Stimulated activated naive CD4-positive, alpha-beta T cell treated with Interleukin-2 at 50 U/mL for 16 hours (primary cell): Measurements from ENCODE around the gene BTG1.

Source experiments
- DNase-seq: peaks from one replicate; lab custom pipeline; 2025; lab: John Stamatoyannopoulos, UW

BTG1 gene, protein sequence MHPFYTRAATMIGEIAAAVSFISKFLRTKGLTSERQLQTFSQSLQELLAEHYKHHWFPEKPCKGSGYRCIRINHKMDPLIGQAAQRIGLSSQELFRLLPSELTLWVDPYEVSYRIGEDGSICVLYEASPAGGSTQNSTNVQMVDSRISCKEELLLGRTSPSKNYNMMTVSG

DNA sequence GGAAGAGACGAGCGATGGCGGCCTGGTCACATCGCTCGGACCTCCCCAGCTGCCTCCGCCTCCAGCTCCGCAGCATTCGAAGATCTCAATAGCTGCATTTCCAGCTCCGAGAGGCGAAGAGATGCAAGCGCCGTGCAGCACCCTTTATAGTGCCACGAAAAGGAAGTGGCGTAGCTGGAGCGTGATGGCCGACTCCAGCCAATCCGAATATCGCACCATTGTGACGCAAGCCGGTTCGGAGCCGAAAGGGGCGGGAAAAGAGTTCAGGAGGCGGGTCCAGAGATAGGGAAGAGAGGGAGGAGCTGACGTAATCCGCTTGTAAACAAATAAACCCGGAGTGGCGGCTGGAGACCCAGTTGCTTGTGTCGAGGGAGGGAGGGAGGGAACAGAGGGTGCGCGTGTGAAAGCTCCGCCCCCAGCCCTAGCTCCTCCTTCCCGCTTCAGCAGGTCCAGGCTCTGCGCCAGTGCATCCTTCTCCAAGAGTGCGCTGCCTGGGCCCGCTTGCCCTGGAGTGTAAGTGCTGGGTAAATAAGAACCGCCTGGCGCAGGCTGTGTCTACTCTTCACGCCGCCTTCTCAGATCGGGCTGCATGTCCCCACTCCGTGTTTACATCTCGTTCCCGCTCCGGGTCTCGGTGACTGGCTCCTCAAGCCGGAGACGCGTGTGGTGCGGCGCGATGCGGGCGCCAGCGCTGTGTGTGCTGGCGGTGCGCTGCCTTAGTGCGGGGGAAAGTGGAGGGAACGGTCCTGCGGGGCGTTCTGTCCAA, at the start of gene BTG1:
TSS of gene BTG1 (minus strand) at position 116 of the 766 bp plus-strand sequence. CDS start 311 bp downstream, outside the sequence.
- DNase-seq, result peak; percentile 96

DNA sequence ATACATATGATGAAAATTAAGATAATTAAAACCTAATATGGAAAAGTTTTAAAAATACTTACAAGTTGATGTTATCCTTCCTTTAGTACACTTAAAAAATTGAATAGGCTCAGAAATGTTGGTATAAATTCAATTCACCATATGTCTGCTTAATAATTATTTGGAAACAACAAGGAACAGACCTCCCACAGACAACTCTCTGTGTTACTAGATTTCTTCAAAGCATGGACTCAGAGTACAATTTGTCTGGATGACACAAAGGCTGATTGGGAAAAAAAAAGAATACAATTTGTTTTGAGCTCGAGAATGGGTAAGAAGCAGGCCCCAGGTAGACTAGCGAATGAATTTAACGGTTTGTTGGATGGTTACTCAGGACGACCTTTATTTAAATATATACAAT, 48.9 kb upstream of the BTG1 start:
- DNase-seq, result no peak

DNA sequence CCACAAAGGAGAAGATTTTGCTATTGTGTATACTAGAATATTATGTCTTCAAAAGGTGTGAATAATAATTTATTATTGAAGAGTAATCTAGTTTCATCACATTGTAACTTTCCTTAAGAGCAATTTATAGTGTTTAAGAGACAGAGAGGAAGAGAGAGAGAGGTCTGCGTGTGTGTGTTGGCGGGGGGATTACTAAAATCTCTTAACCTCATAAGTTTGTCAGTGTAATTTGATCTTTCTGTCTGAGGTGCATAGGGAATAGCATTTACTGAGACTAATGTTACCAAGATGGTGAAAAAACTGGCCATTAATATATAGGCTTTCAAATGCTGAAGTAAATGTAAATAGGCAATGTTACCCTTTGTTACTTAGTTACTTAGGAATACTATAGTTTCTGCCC, 48.2 kb upstream of the BTG1 start:
- DNase-seq, result no peak

DNA sequence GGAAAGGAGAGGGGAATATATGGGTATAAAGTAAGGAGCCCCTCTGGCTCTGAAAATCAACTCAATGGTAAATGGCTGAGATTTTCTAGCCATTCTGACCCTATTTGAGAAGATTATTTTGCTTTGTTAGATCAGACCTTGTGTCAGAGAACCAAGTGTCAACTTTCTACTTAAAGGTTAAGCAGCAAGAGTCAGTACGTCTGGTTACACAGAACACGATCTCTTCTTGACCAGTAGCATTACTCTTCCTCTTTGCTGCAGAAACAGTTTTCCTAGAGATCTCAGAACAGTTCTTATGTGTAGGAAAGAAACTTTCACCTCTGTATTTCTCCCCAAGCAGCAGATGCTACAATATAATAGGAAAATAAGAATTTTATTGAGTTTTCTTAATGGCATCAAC, 47.4 kb upstream of the BTG1 start:
- DNase-seq, result no peak

DNA sequence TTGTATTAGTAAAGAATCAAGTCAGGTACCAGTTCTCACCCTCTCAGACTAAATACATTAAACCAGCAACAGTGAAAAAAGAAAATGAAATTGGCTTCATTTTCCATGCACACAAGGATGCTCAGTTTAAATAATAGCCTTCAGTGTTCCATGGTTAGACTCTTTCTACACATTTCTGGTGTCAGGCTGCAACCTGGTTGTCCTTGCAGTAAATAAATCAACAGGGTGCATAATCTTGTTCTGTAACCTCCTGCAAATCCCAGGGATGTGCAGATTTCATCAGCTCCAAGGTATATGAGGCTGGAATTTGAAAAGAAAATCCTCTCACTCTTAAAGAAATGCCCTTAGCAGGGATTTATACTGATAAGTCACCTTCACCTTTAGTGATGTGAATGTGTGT, 46.7 kb upstream of the BTG1 start:
- DNase-seq, result no peak

DNA sequence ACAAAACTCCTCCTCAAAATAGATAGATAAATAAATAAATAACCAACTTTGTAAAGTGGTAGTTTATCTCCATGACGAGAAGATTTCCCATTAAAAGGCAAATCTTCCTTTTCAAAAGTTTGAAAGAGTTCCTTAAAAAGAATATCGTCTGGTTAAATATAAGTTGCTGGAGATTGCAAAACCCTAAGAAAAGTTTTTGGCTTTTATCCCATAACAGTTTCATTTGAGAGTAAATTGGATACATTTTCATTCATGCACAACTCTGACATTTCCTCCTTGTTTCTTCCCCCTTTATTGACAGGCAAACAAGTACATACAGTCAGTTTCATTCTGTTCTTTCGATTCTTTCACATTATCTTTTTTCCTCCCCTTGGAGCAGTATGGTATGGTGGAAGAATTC, 45.4 kb upstream of the BTG1 start:
- no peak for DNase-seq

DNA sequence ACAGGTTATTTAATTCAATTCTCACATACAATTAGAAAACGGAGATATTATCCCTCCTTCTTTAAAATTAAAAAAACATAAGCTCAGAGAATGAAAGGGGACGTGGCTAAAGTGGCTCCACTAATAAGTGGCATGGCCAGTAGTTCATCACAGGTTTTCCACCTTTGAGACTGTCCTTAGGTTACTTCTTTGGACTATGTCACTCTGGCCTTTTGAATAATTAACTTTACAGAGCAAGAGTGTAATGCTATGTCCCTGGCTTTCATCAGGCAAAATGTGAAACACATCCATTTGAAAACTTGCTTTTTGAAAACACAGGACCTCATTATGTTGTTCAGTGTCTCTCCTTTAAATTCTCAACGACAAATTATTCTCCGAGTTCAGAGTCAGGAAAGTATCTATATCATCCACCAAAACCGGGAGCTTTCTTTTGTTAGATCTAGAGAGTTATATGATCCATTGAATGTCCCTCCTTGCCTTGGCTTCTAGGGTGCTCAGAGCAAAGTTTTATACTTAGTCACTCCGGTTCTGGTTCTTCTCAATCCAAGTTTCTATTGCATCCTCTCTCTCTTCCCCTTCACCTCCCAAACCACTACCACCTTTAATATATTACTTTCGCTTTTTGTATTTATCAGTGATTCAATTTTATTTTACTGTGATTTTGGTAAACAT, 43.0 kb upstream of the BTG1 start:
- no peak for DNase-seq

DNA sequence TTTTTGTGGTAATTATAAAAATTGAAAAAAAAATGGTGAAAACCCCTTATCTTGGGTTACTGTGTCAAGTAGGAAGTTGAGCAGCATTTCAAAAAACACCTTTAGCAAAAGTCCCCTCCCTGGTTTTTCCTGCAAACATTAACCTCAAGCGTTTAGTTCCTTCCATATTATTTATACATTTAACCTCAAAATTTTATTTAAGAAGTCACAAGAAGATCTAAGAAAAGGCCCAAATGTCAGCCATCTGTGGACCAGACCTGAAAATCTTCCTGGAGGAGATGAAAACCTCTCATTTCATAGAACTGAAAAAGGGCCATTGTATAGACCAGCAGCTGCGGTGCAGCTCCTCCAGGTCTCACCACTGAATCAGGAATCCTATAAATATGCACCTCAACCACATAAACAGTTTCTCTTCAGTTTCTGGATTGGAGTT, 40.4 kb upstream of the BTG1 start:
- DNase-seq, result no peak

DNA sequence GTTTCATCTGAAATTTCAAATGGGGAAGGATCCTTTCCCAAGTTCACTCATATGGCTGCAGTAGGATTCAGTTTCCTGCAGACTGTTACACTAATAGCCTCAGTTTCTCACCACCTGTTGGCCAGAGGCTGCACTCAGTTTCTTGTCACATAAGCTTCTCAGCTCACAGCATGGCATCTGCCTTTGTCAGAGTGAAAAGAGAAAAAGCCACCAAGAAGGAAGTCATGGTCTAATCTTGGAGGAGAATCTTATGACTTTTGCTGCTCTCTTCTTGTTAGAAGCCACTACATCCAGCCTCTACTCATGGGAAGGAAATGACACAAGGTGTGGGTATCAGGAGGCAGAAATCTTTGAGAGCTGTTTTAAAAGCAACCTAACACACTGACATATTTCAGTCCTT, 39.4 kb upstream of the BTG1 start:
- no peak for DNase-seq

DNA sequence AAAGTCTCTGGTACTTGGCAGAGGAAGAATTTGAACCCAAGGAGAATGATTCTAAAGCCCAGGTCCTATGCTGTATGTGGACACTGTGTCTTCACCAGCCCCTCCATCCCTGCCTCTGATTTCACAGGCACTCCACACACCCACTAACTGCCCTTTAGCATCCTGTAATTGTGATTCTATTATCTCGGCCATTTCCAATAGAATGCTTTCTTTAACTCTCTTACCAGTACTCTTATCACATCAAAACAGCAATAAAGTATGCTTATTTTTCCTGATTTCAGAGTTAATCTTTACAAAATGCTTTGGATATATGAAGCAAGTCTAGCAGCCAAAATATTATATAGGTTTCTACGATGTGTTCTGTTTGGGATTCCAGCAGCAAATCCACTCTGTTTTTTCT, 37.9 kb upstream of the BTG1 start:
- DNase-seq, result no peak

DNA sequence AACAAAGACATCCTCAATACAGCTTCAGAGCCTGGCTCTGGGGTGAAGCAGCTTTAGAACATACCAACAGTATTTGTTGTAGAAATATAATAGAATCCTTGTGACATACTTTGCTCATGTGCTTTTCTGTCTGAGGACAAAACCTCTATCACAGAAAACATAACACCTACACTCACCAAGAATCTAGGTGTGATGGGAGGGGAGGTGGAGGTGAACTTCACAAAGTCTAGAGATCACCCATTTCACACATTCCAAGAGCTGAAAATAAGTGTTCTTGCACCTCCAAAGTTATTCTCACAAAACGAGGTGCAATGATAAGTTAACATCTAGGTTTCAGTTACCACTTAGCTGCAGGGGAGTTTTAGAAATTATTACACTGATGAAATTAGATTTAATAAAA, 32.7 kb upstream of the BTG1 start:
- no peak for DNase-seq

DNA sequence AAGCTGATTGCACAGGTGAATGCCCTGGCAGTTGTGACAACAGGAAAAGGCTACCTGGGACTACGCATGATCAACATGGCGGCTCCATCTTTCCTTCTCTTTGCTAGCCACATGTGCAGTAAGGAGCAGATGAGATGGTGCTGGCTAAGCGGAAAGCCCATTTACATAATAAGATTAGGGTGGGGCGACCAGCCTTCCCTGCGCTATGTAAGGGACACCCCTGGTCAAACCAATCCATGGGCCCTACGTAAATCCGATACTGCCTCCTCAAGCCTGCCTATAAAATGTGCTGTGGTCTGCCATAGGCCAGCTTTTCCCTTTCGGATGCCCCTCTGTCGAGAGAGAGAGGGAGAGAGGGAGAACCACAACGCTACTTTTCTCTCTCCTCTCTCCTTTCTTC, 31.0 kb upstream of the BTG1 start:
- DNase-seq, result no peak

DNA sequence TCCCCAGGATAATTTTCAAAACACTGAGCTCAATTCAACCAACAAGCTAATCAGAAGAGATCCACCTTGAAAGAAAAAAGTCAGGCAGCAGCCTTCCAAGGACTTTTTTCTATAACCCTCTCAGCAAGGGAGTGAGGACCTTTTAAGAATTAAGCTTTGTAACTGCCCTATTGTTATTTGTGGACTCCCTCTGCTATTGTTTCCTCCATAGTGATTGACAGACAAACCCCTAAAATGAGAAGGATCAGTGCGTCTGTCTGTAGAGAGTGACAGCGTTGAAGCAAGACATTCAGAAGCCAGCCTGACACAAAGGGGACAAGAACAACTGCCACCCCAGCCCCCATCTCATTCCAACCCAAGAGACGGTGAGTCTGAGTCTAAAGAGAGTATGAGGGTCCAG, 30.3 kb upstream of the BTG1 start:
- DNase-seq, result no peak

DNA sequence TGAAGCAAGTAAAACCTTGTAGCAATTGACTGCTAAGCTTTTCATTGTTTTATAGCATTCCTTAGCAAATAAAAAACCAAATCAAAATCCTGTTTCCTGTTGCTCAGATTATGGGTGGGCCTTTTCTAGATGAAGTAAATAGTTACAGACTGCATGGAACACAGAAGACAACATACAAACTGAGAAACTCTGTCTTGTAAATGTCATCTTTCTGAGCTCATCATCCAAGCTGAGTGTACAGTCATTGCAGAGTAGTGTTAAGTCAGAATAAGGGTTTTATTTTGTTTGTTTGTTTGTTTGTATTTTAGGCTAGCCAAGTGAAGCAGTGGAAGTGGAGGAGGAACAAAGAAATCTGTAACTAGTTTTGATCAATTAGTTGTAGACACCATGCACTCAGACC, 24.4 kb upstream of the BTG1 start:
- no peak for DNase-seq

DNA sequence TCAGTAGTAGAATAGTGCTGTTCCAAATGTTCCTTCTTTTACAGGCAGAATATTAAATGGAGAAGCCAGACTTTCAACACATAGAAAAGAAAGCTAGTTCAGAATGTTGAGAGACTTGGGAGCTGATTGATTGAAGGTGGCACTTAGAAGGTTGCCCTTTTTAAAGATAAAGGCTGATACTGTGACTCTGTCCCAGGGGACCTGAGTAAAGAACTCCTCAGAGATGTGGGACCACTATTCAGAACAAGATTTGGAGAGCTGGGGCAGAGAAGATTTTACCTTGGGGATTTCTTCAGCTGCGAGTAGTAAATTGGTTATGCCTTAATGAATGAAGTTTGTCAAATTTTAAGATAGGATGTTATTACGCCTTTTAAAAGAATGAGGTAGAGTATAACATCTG, 21.4 kb upstream of the BTG1 start:
- DNase-seq, result no peak

DNA sequence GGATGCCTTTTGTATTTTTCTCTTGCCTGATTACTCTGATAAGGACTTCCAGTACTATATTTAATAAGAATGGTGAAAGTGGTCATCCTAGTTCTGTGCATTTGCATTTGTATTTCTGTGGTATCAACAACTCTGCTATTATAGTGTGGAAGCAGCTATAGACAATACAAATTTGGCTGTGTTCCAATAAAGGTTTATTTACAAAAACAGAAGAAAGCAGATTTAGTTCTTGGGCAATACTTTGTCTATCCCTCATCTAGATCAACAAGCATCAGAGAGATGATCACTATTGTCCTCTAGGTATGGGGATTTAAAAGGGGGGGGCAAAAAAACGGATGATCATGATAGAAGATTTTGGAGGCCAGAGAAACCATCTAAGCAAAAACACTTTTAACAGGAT, 19.1 kb upstream of the BTG1 start:
- no peak for DNase-seq

DNA sequence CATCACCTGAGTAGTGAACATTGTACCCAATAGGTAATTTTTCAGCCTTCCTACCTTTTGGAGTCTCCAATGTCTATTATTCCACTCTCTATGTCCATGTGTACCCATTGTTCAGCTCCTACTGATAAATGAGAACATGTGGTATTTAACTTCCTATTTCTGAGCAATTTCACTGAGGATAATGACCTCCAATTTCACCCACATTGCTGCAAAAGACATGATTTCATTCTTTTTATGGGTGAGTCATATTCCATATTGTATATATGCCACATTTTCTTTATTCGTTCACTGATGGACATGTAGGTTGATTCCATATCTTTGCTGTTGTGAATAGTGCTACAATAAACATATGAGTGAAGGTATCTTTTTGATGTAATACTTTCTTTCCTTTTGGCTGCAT, 16.4 kb upstream of the BTG1 start:
- DNase-seq, result no peak

DNA sequence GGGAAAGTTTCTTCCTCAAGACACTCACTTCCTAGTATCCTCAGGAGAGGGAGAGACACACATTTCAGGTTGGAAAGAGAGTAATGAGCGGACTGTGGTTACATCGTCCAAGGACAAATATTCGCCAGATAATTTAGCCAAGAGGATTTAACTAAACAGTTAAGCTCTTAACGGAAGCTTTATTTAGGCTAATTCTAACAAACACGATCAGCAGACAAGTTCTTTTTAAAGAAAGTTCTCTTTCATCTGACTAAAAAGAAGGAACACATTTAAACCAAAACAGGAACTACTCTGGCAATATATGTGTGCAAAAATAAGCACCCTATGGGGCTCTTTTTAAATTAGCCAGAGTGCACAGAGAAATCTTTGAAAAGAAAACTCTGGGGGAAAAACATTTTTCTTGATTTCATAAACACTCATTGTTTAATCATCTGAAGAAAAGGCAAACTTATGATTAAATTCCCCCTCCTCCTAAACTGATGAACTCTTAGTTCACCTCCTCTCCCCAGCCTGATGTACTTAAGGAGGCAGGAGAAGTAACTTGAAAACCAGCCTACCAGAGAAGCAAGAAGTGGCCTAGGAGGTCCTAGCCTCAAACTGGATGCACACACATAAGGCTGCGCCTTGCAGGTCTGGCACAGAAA, 13.3 kb upstream of the BTG1 start:
- DNase-seq, result no peak

DNA sequence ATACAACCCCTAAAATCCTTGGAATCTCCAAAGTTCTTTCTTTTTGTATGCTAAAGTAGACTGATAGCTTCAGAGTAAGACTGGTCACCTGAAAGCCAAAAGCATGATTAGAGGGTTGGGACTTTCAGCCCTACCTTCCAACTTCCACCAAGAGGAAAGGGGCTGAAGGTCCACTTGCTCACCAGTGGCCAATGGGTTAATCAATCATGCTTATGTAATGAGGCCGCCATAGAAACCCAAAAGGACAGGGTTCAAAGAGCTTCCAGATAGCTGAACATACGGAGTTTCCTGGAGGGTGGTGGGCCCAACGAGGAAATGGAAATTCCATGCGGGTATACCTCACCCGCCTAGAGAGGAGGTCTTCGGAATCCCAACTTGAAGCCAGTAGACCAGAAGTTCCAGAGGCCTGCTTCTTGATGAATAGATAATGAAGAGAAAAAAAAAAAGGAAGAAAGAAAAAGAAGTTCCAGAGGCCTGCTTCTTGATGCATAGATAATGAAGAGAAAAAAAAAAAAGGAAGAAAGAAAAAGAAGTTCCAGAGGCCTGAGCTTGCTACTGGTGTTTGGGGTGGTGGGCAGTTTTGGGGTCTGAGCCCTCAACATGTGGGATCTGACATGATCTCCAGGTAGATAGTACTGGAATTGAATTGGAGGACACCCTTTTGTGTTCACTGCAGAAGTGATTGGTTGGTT, 11.2 kb upstream of the BTG1 start:
- DNase-seq, result no peak

DNA sequence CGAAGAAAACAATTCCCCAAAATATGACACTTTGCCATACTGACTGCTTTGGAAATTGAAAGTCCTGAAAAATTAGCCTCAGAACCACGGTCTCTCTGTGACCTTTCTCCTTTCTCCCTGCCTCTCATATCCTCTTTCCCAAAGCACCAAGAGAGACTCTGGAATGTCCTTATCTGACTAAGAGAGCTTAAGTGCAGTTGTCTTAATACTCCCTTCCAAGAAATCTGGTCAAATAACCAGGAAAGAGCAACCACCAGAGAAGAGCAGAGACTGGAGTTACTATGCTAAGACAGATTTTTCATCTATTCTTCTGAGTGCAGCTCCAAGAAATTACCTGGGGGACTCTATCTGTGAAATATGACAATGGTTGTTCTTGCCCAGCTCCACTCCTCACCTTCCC, 10.5 kb upstream of the BTG1 start:
- DNase-seq, result no peak

DNA sequence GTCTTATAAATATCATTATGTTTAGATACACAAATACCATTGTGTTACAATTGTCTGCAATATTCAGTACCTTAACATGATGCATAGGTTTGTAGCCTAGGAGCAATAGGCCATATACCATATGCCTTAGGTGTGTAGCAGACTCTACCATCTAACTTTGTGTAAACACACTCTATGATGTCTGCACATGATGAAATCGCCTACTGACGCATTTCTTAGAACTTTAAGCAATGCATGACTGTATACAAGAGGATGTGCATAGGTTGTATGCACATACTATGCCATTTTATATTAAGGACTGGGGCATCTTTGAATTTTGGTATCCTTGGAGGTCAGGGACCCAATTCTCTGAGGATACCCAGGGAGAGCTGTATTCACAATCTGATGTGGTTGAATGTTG, 10.1 kb upstream of the BTG1 start:
- DNase-seq, result no peak

DNA sequence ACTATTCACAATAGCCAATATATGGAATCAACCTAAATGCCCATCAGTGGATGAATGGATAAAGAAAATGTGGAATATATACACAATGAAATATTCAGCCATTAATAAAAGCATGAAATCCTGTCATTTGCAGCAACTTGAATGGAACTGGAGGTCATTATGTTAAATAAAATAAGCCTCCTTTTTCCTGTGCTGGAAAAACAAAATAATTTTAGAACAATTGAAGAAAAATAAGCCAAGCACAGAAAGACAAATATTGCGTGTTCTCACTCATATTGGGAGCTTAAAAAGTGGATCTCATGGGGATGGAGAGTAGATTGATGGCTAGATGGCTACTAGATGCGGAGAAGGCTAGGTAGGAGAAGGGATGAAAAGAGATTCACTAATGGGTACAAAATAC, 6.3 kb upstream of the BTG1 start:
- DNase-seq, result no peak
